IMR-90 (cell line): ENCODE results near the gene VIPR1. TPM values are rescaled to one million over a fixed set of nuclear protein-coding genes. Genes with fewer than 3 reads are reported as not detected.

ENCODE experiments used
- ATAC-seq: fragments of 200-7000 bp; cut with Tn5 transposase; 2 replicates; pipeline ENCODE4 v1.9.1; 2020; ENCODE audit warnings: low read depth, mild to moderate bottlenecking, moderate library complexity
- BruUV-seq: library from RNA; stranded (reverse); fragments of 400-500 nt; replicated peaks from 2 replicates; lab custom pipeline; 2021; lab: Mats Ljungman, UMichigan
- CTCF ChIA-PET: fragments of 300-600 bp; formaldehyde crosslinking; extraction: SDS; loops from one replicate; lab custom pipeline; 2021; ENCODE audit warnings: antibody characterized with exemption; lab: Yijun Ruan, JAX
- POLR2A ChIA-PET: fragments of 300-600 bp; sonication (Branson Sonifier 250); formaldehyde crosslinking; loops from one replicate; lab custom pipeline; 2022; ENCODE audit warnings: antibody characterized with exemption; ENCODE audit not compliant: unreplicated experiment; lab: Charles Lee
- DNase-seq: peaks from one replicate; pipeline ENCODE4 v3.0.0; 2013
- H2AFZ ChIP-seq: replicated peaks from 2 replicates; pipeline ENCODE3; 2013; ENCODE audit warnings: low read length, mild to moderate bottlenecking; ENCODE audit not compliant: poor library complexity
- H2AK5ac ChIP-seq: 2 replicates; pipeline ENCODE4 v1.6.1; 2013; ENCODE audit warnings: low read depth, low read length, inconsistent platforms
- H2AK9ac ChIP-seq: replicated peaks from 2 replicates; pipeline ENCODE3; 2013; ENCODE audit warnings: mild to moderate bottlenecking, low read depth, low read length, moderate library complexity; ENCODE audit not compliant: poor library complexity
- H2BK120ac ChIP-seq: 2 replicates; pipeline ENCODE4 v1.6.1; 2013; ENCODE audit warnings: low read depth, low read length, inconsistent platforms
- H2BK15ac ChIP-seq: 3 replicates; pipeline ENCODE4 v1.6.1; 2013; ENCODE audit warnings: low read depth, low read length, inconsistent platforms
- H2BK20ac ChIP-seq: 2 replicates; pipeline ENCODE4 v1.6.1; 2013; ENCODE audit warnings: low read depth, mild to moderate bottlenecking, inconsistent platforms, low read length, moderate library complexity
- H2BK5ac ChIP-seq: 2 replicates; pipeline ENCODE4 v1.6.1; 2013; ENCODE audit warnings: mild to moderate bottlenecking, low read depth, low read length, inconsistent platforms; ENCODE audit not compliant: poor library complexity, severe bottlenecking
- H3K14ac ChIP-seq: replicated peaks from 2 replicates; pipeline ENCODE4 v1.6.1; 2013; ENCODE audit warnings: low read depth, low read length, inconsistent platforms
- H3K18ac ChIP-seq: 2 replicates; pipeline ENCODE4 v1.6.1; 2013; ENCODE audit warnings: low read depth, low read length, control low read depth
- H3K23ac ChIP-seq: 2 replicates; pipeline ENCODE4 v1.6.1; 2013; ENCODE audit warnings: low read depth, low read length, inconsistent platforms
- H3K27ac ChIP-seq: 2 replicates; pipeline ENCODE4 v1.5.1; 2013; ENCODE audit warnings: mild to moderate bottlenecking, control low read depth, low read length; ENCODE audit not compliant: insufficient read depth
- H3K27me3 ChIP-seq: 2 replicates; pipeline ENCODE4 v1.6.1; 2013; ENCODE audit warnings: low read length; ENCODE audit not compliant: control insufficient read depth, insufficient read depth
- H3K36me3 ChIP-seq: 2 replicates; pipeline ENCODE4 v1.6.1; 2013; ENCODE audit warnings: low read length, mixed read lengths; ENCODE audit not compliant: control insufficient read depth, insufficient read depth
- H3K4ac ChIP-seq: 2 replicates; pipeline ENCODE4 v1.6.1; 2013; ENCODE audit warnings: low read depth, low read length, inconsistent platforms
- H3K4me1 ChIP-seq: 2 replicates; pipeline ENCODE4 v1.6.1; 2013; ENCODE audit warnings: low read length, mixed read lengths; ENCODE audit not compliant: control insufficient read depth, insufficient read depth
- H3K4me2 ChIP-seq: 2 replicates; pipeline ENCODE4 v1.6.1; 2013; ENCODE audit warnings: low read depth, mild to moderate bottlenecking, control low read depth, low read length, moderate library complexity
- H3K4me3 ChIP-seq: 2 replicates; pipeline ENCODE4 v1.5.1; 2013; ENCODE audit warnings: low read depth, mild to moderate bottlenecking, control low read depth, low read length, moderate library complexity; ENCODE audit not compliant: insufficient read depth
- H3K56ac ChIP-seq: 2 replicates; pipeline ENCODE4 v1.6.1; 2013; ENCODE audit warnings: low read length, inconsistent platforms; ENCODE audit not compliant: insufficient read depth; ENCODE audit errors: extremely low read depth
- H3K79me1 ChIP-seq, 2 experiments: 2 replicates each; pipeline ENCODE4 v1.6.1; 2013; ENCODE audit warnings: low read length in 2 of 2, inconsistent platforms in 1 of 2, low read depth in 1 of 2
- H3K9ac ChIP-seq: 2 replicates; pipeline ENCODE4 v1.6.1; 2013; ENCODE audit warnings: low read depth, low read length, control low read depth
- H3K9me1 ChIP-seq: 2 replicates; pipeline ENCODE4 v1.6.1; 2013; ENCODE audit warnings: low read length, inconsistent platforms; ENCODE audit not compliant: insufficient read depth
- H3K9me3 ChIP-seq: 2 replicates; pipeline ENCODE4 v1.6.1; 2013; ENCODE audit warnings: low read length; ENCODE audit not compliant: control insufficient read depth, insufficient read depth
- H4K20me1 ChIP-seq: 2 replicates; pipeline ENCODE4 v1.6.1; 2013; ENCODE audit warnings: low read length, inconsistent platforms; ENCODE audit not compliant: insufficient read depth
- H4K5ac ChIP-seq: 2 replicates; pipeline ENCODE4 v1.6.1; 2013; ENCODE audit warnings: mild to moderate bottlenecking, low read depth, low read length, control low read depth
- H4K8ac ChIP-seq, 2 experiments: 2 replicates each; pipeline ENCODE4 v1.6.1; 2013; ENCODE audit warnings: low read depth in 2 of 2, low read length in 2 of 2, control low read depth in 1 of 2, inconsistent platforms in 1 of 2
- H4K91ac ChIP-seq: 2 replicates; pipeline ENCODE4 v1.6.1; 2013; ENCODE audit warnings: low read depth, low read length, inconsistent platforms; ENCODE audit not compliant: insufficient read depth
- RCOR1 ChIP-seq: IDR thresholded peaks from 2 replicates; pipeline ENCODE4 v1.6.1; 2012; ENCODE audit warnings: mild to moderate bottlenecking, low read length, improper control_type of control experiment; ENCODE audit not compliant: insufficient replicate concordance
- SMC3 ChIP-seq: fragments of 150-350 bp; IDR thresholded peaks from 2 replicates; pipeline ENCODE4 v1.6.1; 2016; ENCODE audit warnings: low read depth, mild to moderate bottlenecking, antibody characterized with exemption, low read length, moderate library complexity
- WGBS, 2 experiments: methylation state at CpG; one replicate each; pipeline versions ENCODE4 v1.1.5 to v1.1.7; 2013; ENCODE audit warnings: missing lambda C conversion rate in 2 of 2; ENCODE audit not compliant: insufficient read length in 1 of 2; ENCODE audit errors: extremely low coverage in 2 of 2; 5-methylcytosine and 5-hydroxymethylcytosine counted together
- dilution Hi-C: fragments of 300-500 bp; cut with HindIII; formaldehyde crosslinking; loops from one replicate; pipeline ENCODE4 v1.14.3; 2018; ENCODE audit warnings: low sequenced_read_pairs; ENCODE audit not compliant: unreplicated experiment
- in situ Hi-C: fragments of 300-500 bp; cut with MboI; formaldehyde crosslinking; loops from 3 replicates; pipeline ENCODE4 v1.14.3; 2019; ENCODE audit warnings: low sequenced_read_pairs, inconsistent platforms, mixed read lengths
- intact Hi-C: fragments of 100-400 bp; cut with micrococcal nuclease; formaldehyde crosslinking; loops from 2 replicates; pipeline ENCODE4 v1.10.0; 2022
- polyA plus RNA-seq, 3 experiments: library from polyadenylated mRNA; depleted of rRNA; stranded (reverse); fragments of >200 nt; gene quantifications; 2 replicates each; pipeline ENCODE4 v1.2.3, GENCODE V29; 2012; ENCODE audit warnings: low replicate concordance in 1 of 3
- total RNA-seq: library from RNA; depleted of rRNA; stranded (reverse); fragments of >200 nt; gene quantifications from 2 replicates; pipeline ENCODE4 v1.2.3, GENCODE V29; 2012

Gene VIPR1
- total and polyA plus RNA-seq, 2 of the 4 experiments (the other 2 are of a cell fraction), result not detected

- Histone ChIP-seq H2AK9ac (no peak overlapping the region), H3K4me1 (no peaks in the 10 kb centered on the region), H3K27ac (no peak overlapping the region), H4K5ac (no peak overlapping the region), H2AK5ac (no peak overlapping the region), H2BK120ac (no peak overlapping the region), H3K9me1 (no peaks in the 10 kb centered on the region), H3K23ac (no peak overlapping the region), H3K27me3 (no peaks in the 10 kb centered on the region), H3K9ac (no peak overlapping the region), H3K14ac (no peak overlapping the region), H3K36me3 (no peaks in the 10 kb centered on the region), H3K4me3 (no peak overlapping the region), H3K18ac (no peak overlapping the region), H3K56ac (no peak overlapping the region), H4K20me1 (no peaks in the 10 kb centered on the region), H2BK20ac (no peak overlapping the region), H3K4ac (no peak overlapping the region), H3K9me3 (peaks cover 2% of the 10 kb centered on the region), H4K8ac (no peak overlapping the region), H2AFZ (no peak overlapping the region), H2BK15ac (no peak overlapping the region), H3K4me2 (no peak overlapping the region), H2BK5ac (no peak overlapping the region), H4K91ac (no peak overlapping the region), H3K79me1 (no peaks in the 10 kb centered on the region)
- no peak for DNase-seq
- POLR2A ChIA-PET, result no interaction called here
- CTCF ChIA-PET, result no interaction called here
- TF ChIP-seq RCOR1 (no peak), SMC3 (no peak)
- in situ Hi-C loops (no loop called here), dilution Hi-C loops (no loop called here), intact Hi-C loops (no loop called here)
- BruUV-seq, result no TSS peak
- no CpG with 5 or more reads among the region's 2 CpGs for WGBS, 2 experiments
- no peak for ATAC-seq
Measured at GRCh38 chr3:42478830-42479229, 23.6 kb upstream of the VIPR1 start.
